Calu3 (cell line): ENCODE measurements around the gene AOC1. TPM values are rescaled to one million over a fixed set of nuclear protein-coding genes. Genes with fewer than 3 reads are reported as not detected.

Source experiments
- BruUV-seq: library from RNA; stranded (reverse); fragments of 400-500 nt; replicated peaks from 2 replicates; lab custom pipeline; 2021; lab: Mats Ljungman, UMichigan
- CTCF ChIA-PET: fragments of 300-600 bp; sonication (Branson Sonifier 250); formaldehyde crosslinking; loops from one replicate; lab custom pipeline; 2022; ENCODE audit warnings: antibody characterized with exemption; lab: Charles Lee
- DNase-seq: peaks from one replicate; pipeline ENCODE4 v3.0.0; 2022
- H3K27ac Mint-ChIP-seq: one replicate; pipeline ENCODE4 v1.8.0; 2022; ENCODE audit warnings: mixed read lengths; ENCODE audit not compliant: unreplicated experiment
- H3K27me3 Mint-ChIP-seq: one replicate; pipeline ENCODE4 v1.8.0; 2022; ENCODE audit warnings: mixed read lengths; ENCODE audit not compliant: unreplicated experiment
- H3K36me3 Mint-ChIP-seq: one replicate; pipeline ENCODE4 v1.8.0; 2022; ENCODE audit warnings: mild to moderate bottlenecking, moderate library complexity, mixed read lengths; ENCODE audit not compliant: insufficient read depth, unreplicated experiment
- H3K4me1 Mint-ChIP-seq: one replicate; pipeline ENCODE4 v1.8.0; 2022; ENCODE audit warnings: mild to moderate bottlenecking, low read depth, mixed read lengths; ENCODE audit not compliant: unreplicated experiment
- H3K4me3 Mint-ChIP-seq: one replicate; pipeline ENCODE4 v1.8.0; 2022; ENCODE audit warnings: mild to moderate bottlenecking, low read depth, moderate library complexity, mixed read lengths; ENCODE audit not compliant: unreplicated experiment
- H3K9me3 Mint-ChIP-seq: one replicate; pipeline ENCODE4 v1.8.0; 2022; ENCODE audit warnings: low read depth, mixed read lengths; ENCODE audit not compliant: unreplicated experiment
- intact Hi-C: fragments of 100-400 bp; cut with micrococcal nuclease; formaldehyde crosslinking; loops from one replicate; pipeline ENCODE4 v1.10.0; 2022; ENCODE audit not compliant: unreplicated experiment
- total RNA-seq: library from RNA; stranded (reverse); gene quantifications from 2 replicates; pipeline ENCODE4 v1.2.3, GENCODE V29; 2022
- TF ChIP-seq, protein P1 (sequence below): fragments of 200-600 bp; IDR thresholded peaks from one replicate; pipeline ENCODE4 v1.8.0; 2022; ENCODE audit warnings: antibody characterized with exemption; ENCODE audit not compliant: unreplicated experiment

The AOC1 gene
- total RNA-seq, 1 experiment from 2014 or later, result 1.2 TPM

DNA sequence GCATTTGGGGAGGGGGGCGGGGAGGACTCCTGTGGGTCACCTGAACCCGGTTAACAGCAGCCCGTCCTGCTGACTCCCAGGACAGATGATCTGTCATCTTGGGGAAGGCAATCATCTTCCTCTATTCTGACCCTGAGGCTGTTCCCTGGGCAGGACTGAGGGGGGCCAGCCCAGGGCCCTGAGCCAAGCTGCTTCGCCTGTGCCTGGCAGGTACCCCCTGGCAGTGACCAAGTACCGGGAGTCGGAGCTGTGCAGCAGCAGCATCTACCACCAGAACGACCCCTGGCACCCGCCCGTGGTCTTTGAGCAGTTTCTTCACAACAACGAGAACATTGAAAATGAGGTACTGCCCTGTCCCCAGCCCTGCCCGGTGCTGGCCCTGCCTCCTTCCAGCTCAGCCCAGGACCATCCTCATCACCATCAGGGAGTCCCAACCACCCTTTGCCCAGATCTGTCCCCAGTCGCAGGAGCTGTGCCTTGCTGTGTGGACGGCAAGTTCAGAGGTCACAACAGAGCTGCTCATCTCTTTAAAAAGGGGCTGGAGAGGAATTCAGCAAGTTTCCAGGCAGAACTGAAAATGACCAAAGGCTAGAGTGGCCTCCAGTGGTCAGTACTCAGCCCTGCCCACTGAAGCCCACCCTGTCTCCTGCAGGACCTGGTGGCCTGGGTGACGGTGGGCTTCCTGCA lies 8.1 kb downstream of the AOC1 start:
- DNase-seq, result no peak
- CTCF ChIA-PET, result no interaction called here
- Mint-ChIP-seq H3K4me1 (no peaks in the 10 kb centered on the region), H3K4me3 (no peak overlapping the region), H3K36me3 (no peaks in the 10 kb centered on the region), H3K27ac (no peak overlapping the region), H3K9me3 (peaks cover 2% of the 10 kb centered on the region), H3K27me3 (peaks cover 33% of the 10 kb centered on the region)
- BruUV-seq, result no TSS peak
- TF ChIP-seq, protein P1, sequence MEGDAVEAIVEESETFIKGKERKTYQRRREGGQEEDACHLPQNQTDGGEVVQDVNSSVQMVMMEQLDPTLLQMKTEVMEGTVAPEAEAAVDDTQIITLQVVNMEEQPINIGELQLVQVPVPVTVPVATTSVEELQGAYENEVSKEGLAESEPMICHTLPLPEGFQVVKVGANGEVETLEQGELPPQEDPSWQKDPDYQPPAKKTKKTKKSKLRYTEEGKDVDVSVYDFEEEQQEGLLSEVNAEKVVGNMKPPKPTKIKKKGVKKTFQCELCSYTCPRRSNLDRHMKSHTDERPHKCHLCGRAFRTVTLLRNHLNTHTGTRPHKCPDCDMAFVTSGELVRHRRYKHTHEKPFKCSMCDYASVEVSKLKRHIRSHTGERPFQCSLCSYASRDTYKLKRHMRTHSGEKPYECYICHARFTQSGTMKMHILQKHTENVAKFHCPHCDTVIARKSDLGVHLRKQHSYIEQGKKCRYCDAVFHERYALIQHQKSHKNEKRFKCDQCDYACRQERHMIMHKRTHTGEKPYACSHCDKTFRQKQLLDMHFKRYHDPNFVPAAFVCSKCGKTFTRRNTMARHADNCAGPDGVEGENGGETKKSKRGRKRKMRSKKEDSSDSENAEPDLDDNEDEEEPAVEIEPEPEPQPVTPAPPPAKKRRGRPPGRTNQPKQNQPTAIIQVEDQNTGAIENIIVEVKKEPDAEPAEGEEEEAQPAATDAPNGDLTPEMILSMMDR, result no peak
- intact Hi-C loops, result no loop called here

DNA sequence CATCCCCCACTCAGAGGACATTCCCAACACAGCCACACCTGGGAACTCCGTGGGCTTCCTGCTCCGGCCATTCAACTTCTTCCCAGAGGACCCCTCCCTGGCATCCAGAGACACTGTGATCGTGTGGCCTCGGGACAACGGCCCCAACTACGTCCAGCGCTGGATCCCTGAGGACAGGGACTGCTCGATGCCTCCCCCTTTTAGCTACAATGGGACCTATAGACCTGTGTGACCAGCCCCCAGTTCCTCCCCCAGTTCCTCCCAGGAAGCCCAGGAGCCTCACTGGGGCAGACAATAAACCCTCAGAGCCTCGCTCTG lies 8.6 kb downstream of the AOC1 start:
- H3K4me1 Mint-ChIP-seq, result no peaks in the 10 kb centered on the region
- CTCF ChIA-PET, result no interaction called here
- no TSS peak for BruUV-seq
- H3K4me3 Mint-ChIP-seq, result no peak overlapping the region
- peaks cover 2% of the 10 kb centered on the region for H3K9me3 Mint-ChIP-seq
- no peak overlapping the region for H3K27ac Mint-ChIP-seq
- intact Hi-C loops, result no loop called here
- no peak for DNase-seq
- no peaks in the 10 kb centered on the region for H3K36me3 Mint-ChIP-seq
- H3K27me3 Mint-ChIP-seq, result peaks cover 28% of the 10 kb centered on the region
- TF ChIP-seq, protein P1, result no peak

DNA sequence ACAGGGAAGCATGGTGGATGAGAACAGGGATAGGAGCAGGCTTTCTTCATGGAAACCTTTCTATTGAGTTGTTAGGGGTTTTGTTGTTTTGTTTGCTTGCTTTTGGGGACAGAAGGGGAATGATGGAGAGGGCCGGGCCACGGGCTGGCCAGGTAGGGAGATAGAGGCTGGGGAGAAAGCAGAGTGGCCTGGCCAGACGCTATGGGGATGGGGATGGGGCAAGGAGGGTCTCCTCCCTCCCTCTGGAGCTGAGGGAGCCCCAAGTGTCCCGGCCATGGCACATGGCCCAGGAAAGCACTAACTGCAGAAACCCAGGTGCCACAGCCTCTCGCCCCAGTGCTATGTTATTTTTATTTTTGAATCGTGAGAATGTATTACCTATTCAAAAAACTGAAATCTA lies 10.0 kb downstream of the AOC1 start:
- Mint-ChIP-seq H3K27me3 (peaks cover 23% of the 10 kb centered on the region), H3K9me3 (peaks cover 2% of the 10 kb centered on the region), H3K4me3 (no peak overlapping the region), H3K36me3 (no peaks in the 10 kb centered on the region), H3K4me1 (no peaks in the 10 kb centered on the region), H3K27ac (no peak overlapping the region)
- CTCF ChIA-PET, result interaction anchor here (0.5 to 0.9 kb wide), 2 partner anchors 13 to 74 kb away, joined by 3 read pairs; no protein-coding TSS in a partner anchor
- intact Hi-C loops, result no loop called here
- BruUV-seq, result no TSS peak
- TF ChIP-seq, protein P1, result no peak
- no peak for DNase-seq

- Mint-ChIP-seq H3K27ac (no peak overlapping the region), H3K9me3 (peaks cover 2% of the 10 kb centered on the region), H3K27me3 (peaks cover 39% of the 10 kb centered on the region), H3K4me3 (no peak overlapping the region), H3K4me1 (no peaks in the 10 kb centered on the region), H3K36me3 (no peaks in the 10 kb centered on the region)
- intact Hi-C loops, result no loop called here
- CTCF ChIA-PET, result no interaction called here
- no peak for DNase-seq
- BruUV-seq, result no TSS peak
- TF ChIP-seq, protein P1, result no peak
Observed at GRCh38 chr7:150863946-150864345, 11.6 kb downstream of the AOC1 start.
